ENCODE results near the gene PAEP. TPM values are rescaled to one million over a fixed set of nuclear protein-coding genes. Genes with fewer than 3 reads are reported as not detected.

PAEP gene
- total and polyA plus RNA-seq, 8 donors: not detected

DNA sequence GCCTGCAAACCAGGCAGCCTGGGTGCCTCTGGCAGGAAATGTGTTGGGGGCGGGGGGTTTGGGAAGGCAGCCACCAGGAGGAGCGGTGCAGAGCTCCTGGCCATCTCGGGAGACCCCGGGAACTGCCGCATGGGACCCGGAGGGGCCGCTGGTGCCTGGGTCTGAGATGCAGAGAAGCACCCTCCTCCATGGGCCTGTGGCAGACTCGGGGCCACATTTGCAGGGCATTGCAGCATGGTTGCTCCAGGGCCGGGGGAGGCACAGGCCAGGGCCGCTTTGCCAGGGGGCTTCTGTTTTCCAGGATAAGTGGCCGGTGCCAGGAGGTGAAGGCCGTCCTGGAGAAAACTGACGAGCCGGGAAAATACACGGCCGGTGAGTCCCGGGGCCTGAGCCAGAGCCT is 38.6 kb upstream of the PAEP start:
- Histone ChIP-seq H3K4me1 (no peaks in the 10 kb centered on the region), H3K4me3 (no peak overlapping the region), H3K36me3 (no peaks in the 10 kb centered on the region), H3K9me3 (no peaks in the 10 kb centered on the region), H3K27ac (no peak overlapping the region), H3K27me3 (no peaks in the 10 kb centered on the region)
- TF ChIP-seq, protein P1, sequence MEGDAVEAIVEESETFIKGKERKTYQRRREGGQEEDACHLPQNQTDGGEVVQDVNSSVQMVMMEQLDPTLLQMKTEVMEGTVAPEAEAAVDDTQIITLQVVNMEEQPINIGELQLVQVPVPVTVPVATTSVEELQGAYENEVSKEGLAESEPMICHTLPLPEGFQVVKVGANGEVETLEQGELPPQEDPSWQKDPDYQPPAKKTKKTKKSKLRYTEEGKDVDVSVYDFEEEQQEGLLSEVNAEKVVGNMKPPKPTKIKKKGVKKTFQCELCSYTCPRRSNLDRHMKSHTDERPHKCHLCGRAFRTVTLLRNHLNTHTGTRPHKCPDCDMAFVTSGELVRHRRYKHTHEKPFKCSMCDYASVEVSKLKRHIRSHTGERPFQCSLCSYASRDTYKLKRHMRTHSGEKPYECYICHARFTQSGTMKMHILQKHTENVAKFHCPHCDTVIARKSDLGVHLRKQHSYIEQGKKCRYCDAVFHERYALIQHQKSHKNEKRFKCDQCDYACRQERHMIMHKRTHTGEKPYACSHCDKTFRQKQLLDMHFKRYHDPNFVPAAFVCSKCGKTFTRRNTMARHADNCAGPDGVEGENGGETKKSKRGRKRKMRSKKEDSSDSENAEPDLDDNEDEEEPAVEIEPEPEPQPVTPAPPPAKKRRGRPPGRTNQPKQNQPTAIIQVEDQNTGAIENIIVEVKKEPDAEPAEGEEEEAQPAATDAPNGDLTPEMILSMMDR (IDR thresholded peaks at IDR 0.05): no peak
- no peak for DNase-seq
- 40 to 54% methylated on average over 17 of the region's 17 CpGs for WGBS, 2 donors
- FAIRE-seq: no peak
- no peak for ATAC-seq
- intact Hi-C loops (cut with DNase I): no loop called here

- WGBS, 2 donors: 45 to 48% methylated on average over 19 to 21 of the region's 21 CpGs
- ATAC-seq: no peak
- H3K36me3 ChIP-seq: no peaks in the 10 kb centered on the region
- no peak for FAIRE-seq
- DNase-seq: no peak
- TF ChIP-seq, protein P1 (IDR thresholded peaks at IDR 0.05): no peak
- no peak overlapping the region for H3K4me3 ChIP-seq
- no peaks in the 10 kb centered on the region for H3K27me3 ChIP-seq
- no peaks in the 10 kb centered on the region for H3K4me1 ChIP-seq
- H3K9me3 ChIP-seq: no peaks in the 10 kb centered on the region
- H3K27ac ChIP-seq: no peak overlapping the region
- intact Hi-C loops (cut with DNase I): no loop called here
Measured at GRCh38 chr9:135523521-135524129, 37.9 kb upstream of the PAEP start.

DNA sequence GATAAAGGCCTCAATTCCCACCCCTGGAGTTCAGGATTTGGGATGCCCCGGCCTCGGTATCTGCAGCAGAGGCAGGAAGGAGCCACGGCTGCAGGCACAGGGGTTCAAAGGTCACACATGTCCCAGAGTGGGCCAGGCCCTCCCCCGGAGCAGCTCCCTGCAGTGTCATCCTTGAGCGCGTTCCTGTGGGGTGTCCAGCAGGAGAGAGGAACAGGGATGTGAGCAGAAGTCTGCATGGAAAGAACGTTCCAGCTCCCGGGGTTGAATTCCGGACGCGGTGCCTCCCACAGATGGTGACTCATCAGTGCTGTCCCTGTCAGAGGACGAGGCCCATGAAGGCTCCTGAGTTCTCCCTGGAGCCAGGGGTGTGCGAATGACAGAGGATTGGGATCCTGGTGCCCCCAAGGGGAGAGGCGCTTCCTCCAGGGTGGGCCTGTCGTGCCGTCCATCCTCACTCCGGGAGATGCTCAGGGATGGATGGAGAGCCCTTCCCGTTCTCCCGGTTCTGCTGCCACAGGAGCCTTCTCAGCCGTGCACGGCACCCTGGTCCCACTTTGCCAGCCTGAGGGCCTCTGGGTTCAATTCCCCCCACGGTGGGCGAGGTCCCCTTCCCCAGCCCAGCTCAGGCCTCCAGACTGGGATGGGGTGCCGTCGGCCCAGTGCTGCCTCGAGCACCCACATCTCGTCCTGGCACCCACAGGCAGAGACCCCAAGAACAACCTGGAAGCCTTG is 37.3 kb upstream of the PAEP start:
- peak in 1 of 6 donors; percentile 52 for DNase-seq
- intact Hi-C loops (cut with DNase I): no loop called here
- ATAC-seq: no peak
- WGBS, 2 donors: 44 to 55% methylated on average over 27 of the region's 27 CpGs
- TF ChIP-seq, protein P1 (IDR thresholded peaks at IDR 0.05): no peak
- Histone ChIP-seq H3K27ac (no peak overlapping the region), H3K27me3 (no peaks in the 10 kb centered on the region), H3K4me3 (no peak overlapping the region), H3K36me3 (no peaks in the 10 kb centered on the region), H3K4me1 (no peaks in the 10 kb centered on the region), H3K9me3 (no peaks in the 10 kb centered on the region)
- no peak for FAIRE-seq

DNA sequence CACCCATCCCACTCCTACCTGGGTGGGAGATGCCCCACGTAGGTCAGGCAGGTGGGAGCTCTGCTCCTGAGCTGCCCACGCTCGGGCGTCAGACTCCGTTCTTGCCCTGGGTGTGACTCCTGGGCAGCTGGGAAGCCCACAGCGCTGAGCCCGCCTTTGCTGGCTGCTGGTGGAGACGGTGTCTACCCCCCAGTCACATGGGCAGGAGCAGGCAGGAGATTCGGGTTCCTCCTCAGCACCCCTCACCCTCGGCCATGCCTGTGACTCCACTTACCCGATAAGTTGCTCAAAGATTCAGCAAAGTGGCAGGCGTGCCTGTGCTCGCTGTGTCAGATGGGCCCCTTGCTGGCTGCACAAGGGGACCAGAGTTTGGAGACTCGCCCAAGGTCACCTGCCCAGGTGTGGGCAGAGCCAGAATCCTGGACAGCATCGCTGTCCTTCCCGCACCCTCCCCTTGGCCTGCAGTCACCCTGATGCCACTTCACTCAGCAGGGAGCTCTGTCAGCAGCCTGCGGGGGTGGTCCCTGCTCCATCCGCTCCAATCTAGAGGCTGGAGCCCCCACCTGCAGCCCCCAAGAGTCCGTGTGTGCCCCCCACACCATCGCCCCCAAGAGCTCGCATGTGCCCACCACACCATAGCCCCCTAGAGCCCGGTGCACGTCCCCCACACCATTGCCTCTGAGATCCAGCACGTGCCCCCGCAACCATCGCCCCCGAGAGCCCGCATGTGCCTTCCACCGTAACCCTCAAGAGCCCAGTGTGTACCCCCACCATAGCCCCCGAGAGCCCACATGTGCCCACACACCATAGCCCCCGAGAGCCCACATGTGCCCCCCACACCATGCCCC is 36.1 kb upstream of the PAEP start:
- Histone ChIP-seq H3K27ac (no peak overlapping the region), H3K27me3 (no peaks in the 10 kb centered on the region), H3K4me1 (no peaks in the 10 kb centered on the region), H3K9me3 (no peaks in the 10 kb centered on the region), H3K4me3 (no peak overlapping the region), H3K36me3 (no peaks in the 10 kb centered on the region)
- WGBS, 2 donors: 54 to 63% methylated on average over 28 to 31 of the region's 31 CpGs
- DNase-seq: no peak
- no peak for ATAC-seq
- intact Hi-C loops (cut with DNase I): no loop called here
- TF ChIP-seq, protein P1 (IDR thresholded peaks at IDR 0.05): no peak
- no peak for FAIRE-seq
